NCI-H2107 (cell line): ENCODE data around the gene ICAM3.
"Not testable (repeated sequence)": the region's sequence is repeated elsewhere in the genome, so short reads cannot be mapped to it uniquely, and the experiment has no call there.

ENCODE experiments used
- DNase-seq: peaks from one replicate; lab custom pipeline; 2025; lab: John Stamatoyannopoulos, UW

ICAM3 gene

GRCh38 chr19:10339380-10339960 is at the start of gene ICAM3:
TSS of gene ICAM3 (minus strand) at chr19:10339624. CDS start at chr19:10339614, 10 bp downstream.
- no peak for DNase-seq

GRCh38 chr19:10388957-10389356 is 49.5 kb upstream of the ICAM3 start:
- peak; percentile 73 for DNase-seq

GRCh38 chr19:10384580-10384979 is 45.2 kb upstream of the ICAM3 start:
- no peak for DNase-seq

- DNase-seq = not testable (repeated sequence)
Measured at GRCh38 chr19:10383223-10383499, 43.7 kb upstream of the ICAM3 start.

- peak; percentile 94 for DNase-seq
Measured at GRCh38 chr19:10380313-10381102, 41.1 kb upstream of the ICAM3 start, which contains the start of gene TYK2. TSS of gene TYK2 (minus strand) at chr19:10380572. CDS start at chr19:10378406, 2,166 bp downstream.

GRCh38 chr19:10379880-10380312 is 40.5 kb upstream of the ICAM3 start:
- no peak for DNase-seq

- no peak for DNase-seq
Measured at GRCh38 chr19:10378124-10378523, 38.7 kb upstream of the ICAM3 start.

- DNase-seq = not testable (repeated sequence)
Measured at GRCh38 chr19:10377140-10377640, 37.8 kb upstream of the ICAM3 start.

- DNase-seq = no peak
Measured at GRCh38 chr19:10374931-10375330, 35.5 kb upstream of the ICAM3 start.

- no peak for DNase-seq
Measured at GRCh38 chr19:10372690-10373089, 33.3 kb upstream of the ICAM3 start.

GRCh38 chr19:10368101-10368803 is 28.8 kb upstream of the ICAM3 start:
- no peak for DNase-seq

- not testable (repeated sequence) for DNase-seq
Measured at GRCh38 chr19:10366950-10367512, 27.6 kb upstream of the ICAM3 start.

GRCh38 chr19:10365518-10365917 is 26.1 kb upstream of the ICAM3 start:
- DNase-seq = no peak

- no peak for DNase-seq
Measured at GRCh38 chr19:10364644-10365043, 25.2 kb upstream of the ICAM3 start.

- no peak for DNase-seq
Measured at GRCh38 chr19:10363789-10364281, 24.4 kb upstream of the ICAM3 start.

GRCh38 chr19:10362259-10362658 is 22.8 kb upstream of the ICAM3 start:
- DNase-seq = no peak

- no peak for DNase-seq
Measured at GRCh38 chr19:10361569-10362011, 22.2 kb upstream of the ICAM3 start.

- DNase-seq = no peak
Measured at GRCh38 chr19:10356431-10356830, 17.0 kb upstream of the ICAM3 start.

- DNase-seq = no peak
Measured at GRCh38 chr19:10353793-10354391, 14.5 kb upstream of the ICAM3 start.

GRCh38 chr19:10352764-10353671 is 13.6 kb upstream of the ICAM3 start:
- no peak for DNase-seq

- DNase-seq = no peak
Measured at GRCh38 chr19:10346509-10346908, 7.1 kb upstream of the ICAM3 start.
